ENCODE results near the gene SUPT3H.

- TF ChIP-seq CTCF (conservative IDR thresholded peaks at IDR 0.05) (no peak), ZFX (IDR thresholded peaks at IDR 0.05) (no peak)
Measured at GRCh38 chr6:45400021-45400420, 22.3 kb upstream of the SUPT3H start.
